Loucy (cell line): ENCODE results near the gene SLC4A3.

ENCODE experiments used
- EZH2phosphoT487 ChIP-seq: fragments of 200-600 bp; IDR thresholded peaks from 2 replicates; pipeline ENCODE4 v1.6.1; 2018; ENCODE audit warnings: antibody characterized with exemption, mild to moderate bottlenecking, moderate library complexity, borderline replicate concordance
- TF ChIP-seq, protein P1 (sequence below): fragments of 200-600 bp; sonication (generic); conservative IDR thresholded peaks from 2 replicates; pipeline ENCODE4 v1.5.1; 2014; ENCODE audit warnings: mild to moderate bottlenecking, antibody characterized with exemption, low read length

DNA sequence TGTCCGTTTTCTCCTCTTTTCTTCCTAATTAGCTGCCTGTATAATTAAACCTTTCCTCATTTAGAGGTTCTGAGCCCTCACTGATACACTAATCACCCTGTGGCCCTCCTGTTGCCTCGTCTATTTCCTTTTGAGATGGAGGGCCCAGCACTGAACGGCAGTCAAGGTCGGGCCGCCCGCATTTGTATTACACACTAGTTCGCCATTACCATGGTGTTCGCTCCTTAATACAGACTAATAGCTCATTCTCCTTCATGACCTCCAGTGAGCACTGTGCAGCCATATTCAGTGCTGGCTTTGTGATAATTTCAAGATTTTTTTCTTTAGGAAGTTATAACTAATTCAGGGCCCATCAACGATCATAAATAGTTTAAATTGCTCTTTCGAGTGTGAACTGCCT lies 64.1 kb downstream of the SLC4A3 start:
- TF ChIP-seq, protein P1, sequence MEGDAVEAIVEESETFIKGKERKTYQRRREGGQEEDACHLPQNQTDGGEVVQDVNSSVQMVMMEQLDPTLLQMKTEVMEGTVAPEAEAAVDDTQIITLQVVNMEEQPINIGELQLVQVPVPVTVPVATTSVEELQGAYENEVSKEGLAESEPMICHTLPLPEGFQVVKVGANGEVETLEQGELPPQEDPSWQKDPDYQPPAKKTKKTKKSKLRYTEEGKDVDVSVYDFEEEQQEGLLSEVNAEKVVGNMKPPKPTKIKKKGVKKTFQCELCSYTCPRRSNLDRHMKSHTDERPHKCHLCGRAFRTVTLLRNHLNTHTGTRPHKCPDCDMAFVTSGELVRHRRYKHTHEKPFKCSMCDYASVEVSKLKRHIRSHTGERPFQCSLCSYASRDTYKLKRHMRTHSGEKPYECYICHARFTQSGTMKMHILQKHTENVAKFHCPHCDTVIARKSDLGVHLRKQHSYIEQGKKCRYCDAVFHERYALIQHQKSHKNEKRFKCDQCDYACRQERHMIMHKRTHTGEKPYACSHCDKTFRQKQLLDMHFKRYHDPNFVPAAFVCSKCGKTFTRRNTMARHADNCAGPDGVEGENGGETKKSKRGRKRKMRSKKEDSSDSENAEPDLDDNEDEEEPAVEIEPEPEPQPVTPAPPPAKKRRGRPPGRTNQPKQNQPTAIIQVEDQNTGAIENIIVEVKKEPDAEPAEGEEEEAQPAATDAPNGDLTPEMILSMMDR = no peak
- no peak for TF ChIP-seq EZH2phosphoT487
